Hepatocyte (in vitro differentiated cells): ENCODE results near the gene UBASH3A. TPM values are rescaled to one million over a fixed set of nuclear protein-coding genes. Genes with fewer than 3 reads are reported as not detected.

Experiments
- DNase-seq: peaks from one replicate; pipeline ENCODE4 v3.0.0-alpha.2; 2016; ENCODE audit warnings: low spot score
- H2AFZ ChIP-seq: fragments of 200-600 bp; sonication (generic); 2 replicates; pipeline ENCODE4 v1.6.0; 2016; ENCODE audit warnings: antibody characterized with exemption, mild to moderate bottlenecking
- H3K27ac ChIP-seq: fragments of 200-600 bp; sonication (generic); 2 replicates; pipeline ENCODE4 v1.5.1; 2016; ENCODE audit warnings: mild to moderate bottlenecking
- H3K27me3 ChIP-seq: fragments of 200-600 bp; sonication (generic); 2 replicates; pipeline ENCODE4 v1.6.1; 2016
- H3K36me3 ChIP-seq: fragments of 200-600 bp; sonication (generic); replicated peaks from 2 replicates; pipeline ENCODE4 v1.5.1; 2016; ENCODE audit warnings: low read depth; ENCODE audit not compliant: insufficient read depth
- H3K4me1 ChIP-seq: fragments of 200-600 bp; sonication (generic); 2 replicates; pipeline ENCODE4 v1.5.1; 2016; ENCODE audit warnings: mild to moderate bottlenecking, moderate library complexity; ENCODE audit not compliant: insufficient read depth
- H3K4me2 ChIP-seq: fragments of 200-600 bp; sonication (generic); 2 replicates; pipeline ENCODE4 v1.6.0; 2016
- H3K4me3 ChIP-seq: fragments of 200-600 bp; sonication (generic); 2 replicates; pipeline ENCODE4 v1.5.1; 2016; ENCODE audit warnings: mild to moderate bottlenecking
- H3K79me2 ChIP-seq: fragments of 200-600 bp; sonication (generic); 2 replicates; pipeline ENCODE4 v1.6.0; 2017; ENCODE audit warnings: mild to moderate bottlenecking
- H3K9me2 ChIP-seq: fragments of 200-600 bp; sonication (generic); replicated peaks from 2 replicates; pipeline ENCODE4 v1.6.0; 2017; ENCODE audit warnings: mild to moderate bottlenecking; ENCODE audit not compliant: insufficient read depth
- H3K9me3 ChIP-seq: fragments of 200-600 bp; sonication (generic); 2 replicates; pipeline ENCODE4 v1.5.1; 2016; ENCODE audit warnings: low read depth, mild to moderate bottlenecking
- H4K20me1 ChIP-seq: fragments of 200-600 bp; sonication (generic); 2 replicates; pipeline ENCODE4 v1.6.0; 2016; ENCODE audit warnings: mild to moderate bottlenecking; ENCODE audit not compliant: insufficient read depth, poor library complexity, severe bottlenecking
- CTCF ChIP-seq: fragments of 200-600 bp; sonication (generic); IDR thresholded peaks from 2 replicates; pipeline ENCODE4 v1.5.1; 2016; ENCODE audit warnings: antibody characterized with exemption, mild to moderate bottlenecking; ENCODE audit not compliant: poor library complexity
- EZH2 ChIP-seq: fragments of 200-600 bp; sonication (generic); IDR thresholded peaks from 2 replicates; pipeline ENCODE4 v1.6.1; 2016; ENCODE audit warnings: antibody characterized with exemption, mild to moderate bottlenecking, borderline replicate concordance
- EZH2phosphoT487 ChIP-seq: fragments of 200-600 bp; sonication (generic); IDR thresholded peaks from one replicate; pipeline ENCODE4 v1.6.1; 2018; ENCODE audit warnings: antibody characterized with exemption, mild to moderate bottlenecking, low read depth, moderate library complexity; ENCODE audit not compliant: unreplicated experiment, severe bottlenecking
- WGBS: methylation state at CpG from one replicate; pipeline ENCODE4 v1.1.6; 2016; ENCODE audit warnings: low lambda C conversion rate; ENCODE audit errors: missing lambda C conversion rate; 5-methylcytosine and 5-hydroxymethylcytosine counted together
- polyA plus RNA-seq: library from polyadenylated mRNA; unstranded; fragments of >200 nt; fragmentation: Nextera tagmentation; extraction: Ambion mirVana; gene quantifications from 2 replicates; pipeline ENCODE4 v1.2.1, GENCODE V29; 2016
- total RNA-seq: library from RNA; depleted of rRNA; stranded (reverse); fragments of >200 nt; gene quantifications from 2 replicates; pipeline ENCODE4 v1.2.3, GENCODE V29; 2014

The UBASH3A gene
- total and polyA plus RNA-seq, 2 experiments from 2014 or later: not detected

GRCh38 chr21:42378418-42378817, 25.3 kb upstream of the UBASH3A start:
- DNase-seq: no peak

GRCh38 chr21:42379426-42380215, 24.1 kb upstream of the UBASH3A start:
- no peak for DNase-seq
- H3K4me3 ChIP-seq: no peak overlapping the region
- 82% methylated on average over 17 of the region's 17 CpGs for WGBS
- no peaks in the 10 kb centered on the region for H3K9me2 ChIP-seq
- no peak overlapping the region for H3K4me2 ChIP-seq
- H2AFZ ChIP-seq: no peak overlapping the region
- H3K9me3 ChIP-seq: no peaks in the 10 kb centered on the region
- H3K79me2 ChIP-seq: no peaks in the 10 kb centered on the region
- no peaks in the 10 kb centered on the region for H3K36me3 ChIP-seq
- peaks cover 10% of the 10 kb centered on the region for H3K4me1 ChIP-seq
- no peak overlapping the region for H3K27ac ChIP-seq
- no peaks in the 10 kb centered on the region for H3K27me3 ChIP-seq
- H4K20me1 ChIP-seq: no peaks in the 10 kb centered on the region
- no peak for TF ChIP-seq EZH2
- no peak for TF ChIP-seq CTCF
- TF ChIP-seq EZH2phosphoT487: no peak

More at GRCh38 chr21:42378418-42378817, 25.3 kb upstream of the UBASH3A start:
- Histone ChIP-seq H3K9me3 (no peaks in the 10 kb centered on the region), H4K20me1 (no peaks in the 10 kb centered on the region), H3K4me1 (no peaks in the 10 kb centered on the region), H3K27ac (no peak overlapping the region), H2AFZ (no peak overlapping the region), H3K79me2 (no peaks in the 10 kb centered on the region), H3K27me3 (no peaks in the 10 kb centered on the region), H3K4me3 (no peak overlapping the region), H3K4me2 (no peak overlapping the region), H3K36me3 (no peaks in the 10 kb centered on the region), H3K9me2 (no peaks in the 10 kb centered on the region)
- TF ChIP-seq EZH2phosphoT487 (no peak), EZH2 (no peak), CTCF (no peak)
- 88% methylated on average over 8 of the region's 8 CpGs for WGBS

DNA sequence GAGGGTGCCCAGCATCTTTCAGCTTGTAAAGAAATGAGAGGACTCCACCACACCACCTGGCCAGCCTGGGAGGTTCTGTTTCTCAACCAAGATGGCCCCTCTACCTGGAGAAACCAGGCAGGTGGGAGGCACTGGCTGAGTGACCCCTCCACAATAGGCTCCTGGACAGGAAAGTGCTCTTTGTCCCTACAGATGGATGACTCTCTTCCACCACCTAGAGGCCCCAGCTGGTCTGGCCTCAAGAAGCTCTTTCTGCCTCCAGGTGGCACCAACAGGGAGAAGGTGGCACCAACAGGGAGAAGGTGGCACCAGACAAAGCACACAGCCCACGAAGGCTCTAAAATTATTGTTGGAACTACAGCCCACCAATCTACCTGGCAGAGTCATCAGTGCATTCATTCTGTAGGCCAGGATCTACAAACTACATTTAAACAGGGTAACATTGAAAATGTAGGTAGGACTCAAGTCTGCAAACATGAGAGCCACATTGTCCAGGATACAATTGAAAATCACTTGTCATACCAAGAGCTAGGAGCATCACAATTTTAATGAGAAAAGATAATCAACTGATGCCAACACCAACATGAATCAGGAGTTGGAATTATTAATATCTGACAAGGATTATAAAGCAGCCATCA, 22.2 kb upstream of the UBASH3A start:
- no peaks in the 10 kb centered on the region for H4K20me1 ChIP-seq
- 70% methylated on average over 1 of the region's 1 CpG for WGBS
- H3K4me1 ChIP-seq: peaks cover 16% of the 10 kb centered on the region
- no peak overlapping the region for H2AFZ ChIP-seq
- TF ChIP-seq CTCF (peak; percentile 60), EZH2phosphoT487 (no peak), EZH2 (no peak)
- H3K9me3 ChIP-seq: no peaks in the 10 kb centered on the region
- no peak overlapping the region for H3K4me3 ChIP-seq
- no peaks in the 10 kb centered on the region for H3K79me2 ChIP-seq
- H3K36me3 ChIP-seq: no peaks in the 10 kb centered on the region
- H3K4me2 ChIP-seq: no peak overlapping the region
- H3K9me2 ChIP-seq: no peaks in the 10 kb centered on the region
- H3K27ac ChIP-seq: no peak overlapping the region
- H3K27me3 ChIP-seq: no peaks in the 10 kb centered on the region
- peak; percentile 71 for DNase-seq
